HL-60/S4 treated with phorbol 12-myristate 13-acetate at 8.2 ng/mL for 4 days and 3 days (cell line): Measurements from ENCODE around the gene MSANTD2.

Experiments
- in situ Hi-C: fragments of 300-500 bp; cut with MboI; formaldehyde crosslinking; loops from 2 replicates; pipeline ENCODE4 v1.15.0; 2022; ENCODE audit warnings: low sequenced_read_pairs

MSANTD2 gene

DNA sequence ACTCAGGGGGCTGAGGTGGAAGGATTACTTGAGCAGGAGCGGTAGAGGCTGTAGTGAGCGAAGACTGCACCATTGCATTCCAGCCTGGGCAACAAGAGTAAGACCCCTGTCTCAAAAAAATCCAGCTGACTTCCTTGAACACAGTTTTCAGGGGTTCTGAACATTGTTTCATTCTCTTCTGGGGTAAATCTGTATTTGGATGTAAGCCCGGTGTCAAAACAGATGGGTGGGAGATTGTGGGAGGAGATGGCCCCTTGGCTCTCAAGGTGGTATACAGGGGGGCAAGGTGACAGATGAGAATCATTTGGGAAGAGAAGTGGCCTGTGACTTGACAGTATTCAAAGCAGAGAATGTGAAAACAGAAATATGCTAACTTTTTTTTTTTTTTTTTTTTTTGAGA, 42.9 kb downstream of the MSANTD2 start:
- in situ Hi-C loops, result no loop called here

DNA sequence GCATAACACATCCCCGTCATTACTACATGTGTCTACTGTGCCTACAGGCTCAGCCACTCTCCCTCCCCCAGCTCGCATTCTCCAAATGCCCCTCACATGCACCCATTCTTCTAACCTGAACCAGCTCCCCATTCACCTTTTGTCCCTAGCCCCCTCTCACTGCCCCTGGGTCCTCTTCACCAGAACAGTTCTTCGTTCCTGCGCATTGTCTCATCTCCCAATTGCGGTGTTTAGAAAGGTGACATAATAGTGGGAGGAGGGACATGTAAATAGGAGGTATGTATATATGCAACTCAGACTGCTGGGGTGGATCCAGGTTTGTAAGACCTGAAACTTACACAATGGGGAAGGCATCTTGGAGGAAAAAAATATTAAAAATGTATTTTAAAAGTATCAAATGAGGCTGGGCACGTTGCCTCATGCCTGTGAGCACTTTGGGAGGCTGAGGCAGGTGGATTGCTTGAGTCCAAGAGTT, 43.4 kb downstream of the MSANTD2 start:
- in situ Hi-C loops, result no loop called here

DNA sequence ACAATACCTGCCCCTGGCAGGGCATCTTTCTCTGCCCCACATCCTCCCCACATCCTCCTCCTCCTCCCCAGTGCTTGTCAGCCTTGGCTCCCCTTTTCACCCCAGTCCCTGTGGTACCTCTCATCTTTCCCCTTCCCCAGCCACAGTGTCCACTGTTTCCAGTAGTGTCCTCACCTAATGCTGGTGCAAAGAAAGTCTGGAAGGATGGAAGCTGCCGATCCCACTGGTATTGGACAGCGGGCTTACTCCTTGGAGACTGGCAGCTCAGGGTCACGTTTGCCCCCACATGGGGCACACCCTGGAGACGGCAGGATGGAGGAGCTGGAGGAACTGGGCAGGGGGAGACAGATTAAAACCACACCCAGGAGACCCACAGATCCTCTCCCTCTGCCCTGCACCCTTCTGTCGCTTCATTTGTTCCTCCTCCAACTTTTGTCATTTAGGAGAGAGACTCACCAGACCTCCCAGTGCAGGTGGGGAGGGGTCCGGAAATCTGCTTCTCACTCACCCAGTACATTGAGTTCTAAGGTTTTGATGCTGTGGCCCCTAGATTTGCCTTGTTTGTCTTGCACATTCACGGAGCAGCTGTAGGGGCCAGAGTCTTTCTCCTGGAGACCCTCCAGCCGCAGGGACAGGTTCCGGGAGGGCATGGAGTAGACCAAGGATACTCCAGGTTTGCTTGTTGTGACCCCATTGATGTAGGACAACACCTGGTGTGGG, 44.0 kb downstream of the MSANTD2 start:
- in situ Hi-C loops, result no loop called here

DNA sequence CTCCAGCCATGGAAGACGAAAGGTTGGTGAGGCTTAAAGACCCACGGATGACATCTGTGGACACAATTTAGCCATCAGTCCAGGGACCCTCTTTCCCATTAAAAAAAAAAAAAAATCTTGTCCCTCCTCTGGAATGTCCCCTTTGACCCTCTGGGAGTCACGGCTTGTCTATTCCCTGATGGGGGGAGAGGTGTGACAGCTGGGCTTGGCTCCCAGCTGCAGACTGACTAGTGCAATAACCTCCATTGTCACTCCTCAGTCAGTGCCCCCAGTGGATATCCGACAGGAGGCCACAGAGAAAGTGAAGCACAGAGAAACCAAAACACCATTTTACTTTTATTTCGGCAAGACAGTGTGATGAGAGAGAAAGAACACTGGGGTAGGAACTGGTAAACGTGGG, 45.5 kb downstream of the MSANTD2 start:
- in situ Hi-C loops, result no loop called here

DNA sequence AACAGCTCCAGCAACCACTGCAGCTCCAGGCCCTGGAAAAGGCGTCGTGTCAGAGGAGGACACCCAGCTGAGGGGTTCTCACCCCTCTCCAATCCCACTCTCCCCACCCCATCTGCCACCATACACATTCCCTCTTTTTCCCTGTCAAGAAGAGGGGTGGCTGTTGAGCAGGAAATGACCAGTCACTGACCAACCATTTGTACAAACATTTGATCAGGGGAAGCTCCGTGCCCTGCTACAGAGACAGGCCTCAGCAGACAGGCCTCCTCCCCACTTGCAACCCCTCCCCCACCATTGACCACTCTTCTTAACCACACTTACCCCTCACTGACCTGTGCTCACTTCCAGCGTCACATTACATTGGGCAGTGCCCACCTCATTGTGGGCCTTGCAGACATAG, 45.9 kb downstream of the MSANTD2 start:
- in situ Hi-C loops, result no loop called here

DNA sequence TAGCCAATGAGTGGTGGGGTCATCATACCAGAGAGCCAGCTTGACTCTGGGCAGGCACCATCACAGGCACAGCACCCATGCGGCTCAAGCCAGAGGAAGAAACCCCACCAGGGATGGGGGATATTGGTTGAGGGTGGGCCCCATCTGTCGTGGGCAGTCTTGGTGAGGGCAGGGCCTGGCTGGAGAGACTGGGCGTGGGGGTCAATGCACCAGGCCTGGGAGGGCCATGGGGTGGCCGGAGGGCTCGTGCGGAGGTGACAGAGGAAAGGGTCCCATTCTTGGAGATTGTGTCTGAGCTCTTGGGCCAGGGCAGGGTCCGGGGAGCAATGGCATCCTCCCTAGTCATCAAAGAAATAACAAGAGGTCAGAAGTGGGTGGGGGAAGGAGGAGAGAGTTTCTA, 46.6 kb downstream of the MSANTD2 start:
- in situ Hi-C loops, result no loop called here

DNA sequence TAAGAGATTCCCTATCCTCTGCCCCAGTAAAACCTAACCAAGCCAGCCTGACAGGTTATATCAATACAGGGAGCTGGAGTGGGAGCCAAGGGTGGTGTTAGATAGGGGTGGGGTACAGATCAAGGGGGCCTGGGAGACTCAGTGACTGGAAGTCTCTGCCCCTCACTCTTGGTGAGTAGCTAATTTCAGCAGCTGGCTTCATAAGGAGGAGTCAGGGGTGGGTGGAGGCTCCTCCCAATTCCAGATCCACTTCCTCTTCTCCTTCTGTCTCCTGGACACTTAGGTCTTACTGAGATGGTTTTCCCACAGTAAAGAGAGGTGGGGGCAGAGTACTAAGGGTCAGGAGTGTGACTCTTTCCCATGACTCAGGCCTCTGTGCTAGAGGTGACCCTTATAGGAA, 47.0 kb downstream of the MSANTD2 start:
- in situ Hi-C loops, result no loop called here

DNA sequence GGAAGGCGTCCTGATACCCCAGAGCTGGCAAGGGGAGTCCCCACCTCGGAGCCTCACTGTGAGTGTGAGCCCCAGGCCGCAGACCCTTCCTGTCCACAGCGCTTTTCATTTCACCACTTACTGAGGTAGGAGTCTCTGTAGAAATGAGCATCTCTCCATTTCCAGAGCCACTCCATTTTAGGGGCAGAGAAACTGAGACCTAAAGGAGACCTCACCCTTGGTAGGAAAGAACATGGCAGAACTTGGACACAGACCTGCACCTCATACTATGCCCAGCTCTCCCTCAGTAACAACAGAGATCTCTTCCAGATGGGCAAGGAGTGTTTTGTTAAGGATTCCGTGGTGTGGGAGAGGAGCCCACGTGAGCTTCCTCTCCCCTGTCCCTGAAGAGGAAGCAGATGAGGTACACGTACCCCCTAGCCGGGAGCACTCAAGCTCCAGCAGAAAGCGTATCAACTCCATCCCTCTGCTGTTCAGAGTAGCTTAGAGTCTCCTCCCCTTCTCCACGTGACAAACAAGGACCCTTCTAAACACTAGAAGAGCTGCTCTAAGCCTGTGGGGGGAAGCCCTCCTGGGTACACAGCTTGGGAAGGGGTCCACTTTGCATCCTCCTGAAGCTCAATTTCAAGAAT, 47.6 kb downstream of the MSANTD2 start:
- in situ Hi-C loops, result no loop called here

DNA sequence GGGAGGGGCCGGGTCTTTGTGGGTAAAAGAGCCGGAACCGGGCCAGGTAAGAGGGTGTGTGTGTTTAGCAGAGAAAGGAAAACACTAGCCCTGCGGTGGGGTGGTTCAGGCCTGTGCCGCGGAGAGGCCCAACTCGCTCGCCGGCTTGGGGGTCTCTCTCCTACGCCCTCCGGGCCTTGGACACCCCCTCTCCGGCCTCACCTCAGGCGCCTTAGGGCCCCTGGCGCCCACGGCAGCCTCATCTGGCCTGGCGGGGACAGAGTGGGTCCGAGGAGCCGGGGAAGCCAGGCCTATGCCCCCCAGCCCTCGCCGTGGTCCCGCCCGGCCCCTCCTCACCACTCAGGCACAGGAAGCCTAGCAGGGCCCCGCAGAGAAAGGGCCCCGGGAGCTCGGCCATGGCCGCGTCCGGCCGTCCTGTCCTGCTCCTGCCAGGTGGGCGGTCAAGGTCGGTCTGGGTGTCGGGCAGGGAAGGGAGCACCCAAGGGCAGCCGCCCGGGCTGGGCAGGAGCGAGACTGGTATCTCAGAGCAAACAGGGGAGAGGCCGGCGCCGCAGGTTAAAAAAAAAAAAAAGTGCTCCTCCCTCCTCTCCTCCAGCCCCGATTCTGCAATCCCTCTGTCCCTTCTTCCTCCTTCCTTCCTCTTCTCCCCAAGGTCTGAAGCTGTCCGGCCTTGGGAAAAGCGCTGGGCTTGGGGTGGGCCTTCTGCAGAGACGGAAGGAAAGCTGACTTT, 48.3 kb downstream of the MSANTD2 start, which contains the start of gene VSIG2:
Gene VSIG2, minus strand, starts transcription at position 515 of the 730 bp plus-strand sequence. Its CDS starts 118 bp downstream, at position 397.
- in situ Hi-C loops, result no loop called here

DNA sequence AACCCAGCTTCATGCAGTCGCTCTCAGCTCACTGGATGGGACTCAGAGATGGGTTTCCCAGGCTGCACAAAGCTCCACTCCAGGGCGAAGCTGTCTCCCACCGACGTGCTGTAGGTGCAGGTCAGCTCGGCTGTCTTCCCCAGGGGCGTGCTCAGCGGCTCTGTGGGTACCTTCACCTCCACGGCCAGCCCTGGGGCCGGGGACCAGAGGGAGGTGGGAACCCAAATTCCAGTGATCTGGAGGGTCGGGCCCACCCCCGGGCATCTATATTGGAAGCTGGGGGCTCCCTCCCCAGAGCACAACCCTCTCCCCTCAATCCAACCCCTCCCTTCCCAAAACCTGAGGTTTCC, 48.8 kb downstream of the MSANTD2 start:
- in situ Hi-C loops, result no loop called here

DNA sequence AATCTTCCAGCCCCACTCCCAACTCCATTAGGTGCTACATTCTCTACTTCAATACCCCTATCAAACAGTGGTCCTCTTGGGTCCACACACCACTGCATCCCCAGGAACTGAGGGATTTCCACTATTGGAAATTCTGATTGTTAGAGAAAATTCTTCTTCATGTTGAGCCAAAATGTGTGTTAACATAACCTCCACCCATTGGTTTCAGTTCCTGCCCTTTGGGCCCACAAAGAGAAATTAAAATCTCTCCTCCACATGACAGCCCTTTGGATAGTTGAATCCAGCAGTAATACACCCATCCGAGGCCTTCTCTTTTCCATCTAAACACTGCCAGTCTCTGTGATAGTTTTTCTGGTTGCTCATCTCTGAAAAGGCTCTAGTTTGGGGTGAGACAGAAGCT, 50.3 kb downstream of the MSANTD2 start:
- in situ Hi-C loops, result loop anchor here (10.0 kb wide), 1 partner anchor 75 kb away; the partner anchor contains the start of genes SIAE and SPA17

DNA sequence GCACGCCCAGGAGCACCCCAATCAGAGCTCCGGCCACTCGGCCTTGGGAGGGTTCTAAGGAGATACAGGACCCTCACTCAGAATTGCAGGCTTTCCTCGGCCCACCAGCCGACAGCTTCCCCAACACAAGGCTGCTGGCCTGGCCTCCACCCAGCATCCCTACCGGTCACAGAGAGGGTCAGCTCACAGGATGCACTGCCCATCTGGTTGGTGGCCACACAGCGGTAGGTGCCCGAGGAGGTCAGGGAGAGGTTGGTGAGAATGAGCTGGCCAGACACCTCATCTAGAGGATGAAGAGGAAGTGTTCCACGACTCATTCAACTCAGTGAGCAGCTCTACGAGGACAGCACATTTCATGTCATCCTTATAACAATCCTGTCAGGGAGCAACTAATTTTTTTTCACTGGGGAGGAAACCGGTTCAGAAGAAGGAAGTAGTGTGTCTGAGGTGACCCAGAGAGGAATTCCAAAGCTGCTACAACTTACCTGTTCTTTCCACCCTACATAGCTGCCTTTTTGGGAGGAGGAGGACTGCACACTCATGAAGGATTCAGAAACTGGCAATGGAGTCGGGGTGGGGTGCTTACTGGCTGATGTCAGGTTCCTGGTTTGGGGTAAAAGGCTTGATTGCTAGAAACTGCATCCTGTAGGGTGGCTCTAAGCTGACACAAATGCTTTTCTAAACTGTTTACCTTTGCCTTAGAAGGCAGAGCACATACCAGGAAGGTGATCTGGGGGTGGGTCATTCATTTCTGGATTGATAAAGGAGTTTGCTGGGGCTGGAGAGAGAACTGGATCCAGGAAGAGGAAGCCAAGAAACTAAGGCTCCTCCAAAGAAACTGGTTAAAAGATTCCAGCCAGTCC, 51.5 kb downstream of the MSANTD2 start:
- in situ Hi-C loops, result loop anchor here (10.0 kb wide), 1 partner anchor 74 kb away; the partner anchor contains the start of genes SIAE and SPA17

DNA sequence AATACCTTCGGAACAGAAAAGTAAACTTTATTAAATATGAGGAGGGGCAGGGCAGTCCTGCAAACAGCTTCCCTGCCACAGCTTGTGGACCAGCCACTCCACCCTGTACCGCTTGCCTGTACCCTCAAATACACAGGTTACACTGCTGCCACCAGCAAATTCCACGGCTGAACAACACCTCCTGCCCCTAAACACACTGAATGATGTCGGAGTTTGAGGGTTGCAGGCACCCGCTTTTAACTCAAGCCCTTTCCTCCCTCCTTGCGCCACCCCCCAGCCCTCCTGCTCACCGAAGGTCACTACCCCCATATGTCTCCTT, 52.1 kb downstream of the MSANTD2 start:
- in situ Hi-C loops, result loop anchor here (10.0 kb wide), 1 partner anchor 73 kb away; the partner anchor contains the start of genes SIAE and SPA17

DNA sequence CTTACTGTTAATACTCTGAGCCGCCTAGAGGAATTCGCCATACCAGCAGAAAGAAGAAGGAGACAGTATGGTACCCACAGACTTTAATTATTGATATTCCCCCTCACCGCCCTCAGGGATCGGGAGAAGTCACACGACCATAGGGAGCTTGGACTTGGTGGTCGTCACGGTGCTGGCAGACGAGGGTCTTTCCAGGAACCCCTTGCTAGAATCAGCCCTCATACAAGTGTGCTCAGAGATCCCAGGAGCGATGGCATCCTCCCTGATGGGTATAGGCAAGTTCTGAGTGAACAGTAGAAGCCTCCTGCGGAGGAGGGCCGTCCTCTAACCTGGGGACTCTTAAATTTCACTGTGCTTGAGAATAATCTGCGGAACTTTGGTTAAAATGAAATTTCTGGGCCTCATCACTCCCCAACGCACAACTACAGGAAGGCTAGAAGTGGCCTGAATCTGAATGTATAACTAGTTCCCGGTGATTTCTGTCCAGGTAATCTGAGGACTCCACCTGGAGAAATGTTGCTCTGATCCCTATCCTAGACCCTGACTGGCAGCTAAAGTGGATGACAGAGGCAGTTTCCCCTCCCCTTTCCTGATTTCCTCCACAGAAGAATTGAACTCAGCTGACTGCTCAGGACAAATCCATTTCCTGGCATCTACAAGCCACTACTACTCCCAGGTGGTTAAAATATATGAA, 52.7 kb downstream of the MSANTD2 start:
- in situ Hi-C loops, result loop anchor here (10.0 kb wide), 1 partner anchor 73 kb away; the partner anchor contains the start of genes SIAE and SPA17

DNA sequence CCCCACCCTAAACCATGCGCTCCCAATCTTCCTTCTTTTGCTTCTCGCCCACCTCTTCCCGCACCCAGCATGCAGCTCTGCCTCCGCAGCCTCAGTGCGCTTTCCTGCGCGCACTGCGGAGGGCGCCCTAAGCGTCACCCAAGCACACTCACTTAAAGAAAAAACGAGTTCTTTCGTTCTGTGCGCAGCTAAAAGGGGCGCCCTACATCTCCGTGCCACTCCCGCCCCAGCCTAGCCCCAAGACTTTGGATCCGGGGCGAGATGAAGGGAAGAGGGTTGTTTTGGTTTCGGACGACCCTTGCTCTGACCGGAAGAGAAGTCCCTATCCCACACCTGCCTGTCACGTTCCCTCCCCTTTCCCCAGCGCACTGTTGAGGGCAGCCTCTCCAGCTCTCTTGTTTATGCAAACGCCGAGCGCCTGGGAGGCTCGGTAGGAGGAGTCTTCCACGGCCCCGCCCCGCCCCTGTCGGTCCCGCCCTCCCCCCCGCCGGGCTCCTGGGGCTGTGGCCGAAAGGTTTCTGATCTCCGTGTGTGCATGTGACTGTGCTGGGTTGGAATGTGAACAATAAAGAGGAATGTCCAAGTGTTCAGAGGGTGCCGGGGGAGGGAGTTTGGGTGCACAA, 53.5 kb downstream of the MSANTD2 start:
- in situ Hi-C loops, result loop anchor here (10.0 kb wide), 1 partner anchor 72 kb away; the partner anchor contains the start of genes SIAE and SPA17

DNA sequence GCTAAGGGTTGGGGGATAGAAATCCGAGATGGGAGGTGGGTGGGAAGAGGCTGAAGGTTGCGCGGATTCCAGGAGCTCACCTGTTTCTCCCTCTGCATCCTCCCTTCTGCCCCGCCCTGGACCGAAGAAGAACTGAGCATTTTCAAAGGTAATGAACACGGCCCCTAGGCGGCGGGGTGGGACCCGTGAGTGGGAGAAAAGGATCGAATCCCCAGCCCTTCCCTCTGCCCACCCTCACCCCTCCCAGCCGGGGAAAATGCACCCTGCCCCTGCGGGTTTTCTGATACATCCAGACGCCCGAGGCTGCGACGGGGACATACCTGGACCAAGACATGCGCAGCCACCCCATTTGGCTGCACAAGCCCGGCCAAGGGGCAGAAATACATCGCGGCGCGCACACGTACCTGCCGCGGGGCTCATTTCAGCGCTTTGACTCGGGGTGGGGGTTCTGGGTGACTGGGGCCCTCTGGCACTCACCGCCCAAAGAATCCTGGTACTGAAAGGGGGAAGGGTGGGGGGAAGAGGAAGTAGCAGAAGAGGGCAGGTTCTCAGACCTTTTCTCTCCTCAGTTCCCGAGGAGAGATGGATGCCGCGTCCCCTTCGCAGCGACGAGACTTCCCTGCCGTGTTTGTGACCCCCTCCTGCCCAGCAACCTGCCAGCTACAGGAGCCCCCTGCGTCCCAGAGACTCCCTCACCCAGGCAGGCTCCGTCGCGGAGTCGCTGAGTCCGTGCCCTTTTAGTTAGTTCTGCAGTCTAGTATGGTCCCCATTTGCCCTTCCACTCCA, 54.2 kb downstream of the MSANTD2 start:
- in situ Hi-C loops, result loop anchor here (10.0 kb wide), 1 partner anchor 71 kb away; the partner anchor contains the start of genes SIAE and SPA17

DNA sequence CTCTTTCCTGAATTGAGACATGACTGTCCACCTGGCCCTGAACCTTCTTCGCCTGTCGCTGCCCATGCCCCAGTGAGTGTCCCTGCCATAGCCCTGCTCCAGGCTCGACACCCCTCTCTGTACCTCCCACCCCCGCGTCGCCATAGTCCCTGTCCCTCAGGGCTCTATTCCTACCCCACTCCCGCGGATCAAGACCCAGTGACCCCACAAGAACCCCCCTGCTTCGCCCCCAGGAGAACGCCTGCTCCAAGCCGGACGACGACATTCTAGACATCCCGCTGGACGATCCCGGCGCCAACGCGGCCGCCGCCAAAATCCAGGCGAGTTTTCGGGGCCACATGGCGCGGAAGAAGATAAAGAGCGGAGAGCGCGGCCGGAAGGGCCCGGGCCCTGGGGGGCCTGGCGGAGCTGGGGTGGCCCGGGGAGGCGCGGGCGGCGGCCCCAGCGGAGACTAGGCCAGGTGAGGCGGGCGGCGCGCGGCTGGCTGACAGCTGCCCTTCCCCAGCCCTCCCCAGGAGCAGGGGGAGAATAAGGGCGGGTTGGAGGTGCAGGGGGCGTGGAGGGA, 54.9 kb downstream of the MSANTD2 start:
- in situ Hi-C loops, result loop anchor here (10.0 kb wide), 1 partner anchor 71 kb away; the partner anchor contains the start of genes SIAE and SPA17

DNA sequence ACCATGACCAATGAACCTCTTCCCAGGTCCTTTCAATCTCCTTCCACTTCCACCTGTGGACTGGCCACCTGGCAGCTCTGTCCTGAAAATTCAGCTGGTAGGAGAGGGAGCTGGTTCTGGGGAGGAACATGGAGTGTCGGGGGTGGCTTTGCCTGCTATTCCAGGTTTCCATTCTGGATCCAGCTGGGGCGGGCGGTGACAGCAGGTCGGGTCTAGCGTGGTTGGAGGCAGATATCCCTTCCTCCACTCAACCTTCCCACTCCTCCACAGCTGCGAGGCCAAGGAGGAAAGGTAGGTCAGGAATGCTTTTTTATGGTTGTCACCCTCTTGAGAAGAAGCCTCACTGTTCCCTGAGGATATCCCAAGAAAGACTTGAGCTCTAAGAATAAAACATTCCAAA, 57.2 kb downstream of the MSANTD2 start:
- in situ Hi-C loops, result loop anchor here (10.0 kb wide), 1 partner anchor 68 kb away; the partner anchor contains the start of genes SIAE and SPA17
